GM23338 (cell line): Measurements from ENCODE around the gene TNFRSF11A. TPM values are rescaled to one million over a fixed set of nuclear protein-coding genes. Genes with fewer than 3 reads are reported as not detected.

Experiments used
- ATAC-seq: fragments of 200-7000 bp; cut with Tn5 transposase; 3 replicates; pipeline ENCODE4 v1.9.1; 2020
- DNase-seq: peaks from one replicate; pipeline ENCODE4 v3.0.0-alpha.2; 2015; ENCODE audit warnings: low spot score
- H2AFZ ChIP-seq: fragments of 200-600 bp; sonication (generic); 2 replicates; pipeline ENCODE4 v1.8.0; 2016; ENCODE audit warnings: antibody characterized with exemption, mild to moderate bottlenecking, moderate library complexity
- H3F3A ChIP-seq: fragments of 200-600 bp; sonication (generic); replicated peaks from 2 replicates; pipeline ENCODE4 v1.8.0; 2017; ENCODE audit warnings: antibody characterized with exemption, mixed run types, low read depth
- H3K27ac ChIP-seq: fragments of 200-600 bp; sonication (generic); 2 replicates; pipeline ENCODE4 v1.6.1; 2016; ENCODE audit warnings: low read depth
- H3K27me3 ChIP-seq: fragments of 200-600 bp; sonication (generic); 2 replicates; pipeline ENCODE4 v1.8.0; 2016; ENCODE audit warnings: mild to moderate bottlenecking, mixed run types, moderate library complexity; ENCODE audit not compliant: insufficient read depth
- H3K36me3 ChIP-seq: fragments of 200-600 bp; sonication (generic); 2 replicates; pipeline ENCODE4 v1.8.0; 2016; ENCODE audit warnings: mild to moderate bottlenecking; ENCODE audit not compliant: insufficient read depth
- H3K4me1 ChIP-seq: fragments of 200-600 bp; sonication (generic); 2 replicates; pipeline ENCODE4 v1.8.0; 2016; ENCODE audit warnings: mild to moderate bottlenecking, moderate library complexity; ENCODE audit not compliant: insufficient read depth
- H3K4me2 ChIP-seq: fragments of 200-600 bp; sonication (generic); 2 replicates; pipeline ENCODE4 v1.7.1; 2017; ENCODE audit warnings: mixed run types
- H3K4me3 ChIP-seq: fragments of 200-600 bp; sonication (generic); 2 replicates; pipeline ENCODE4 v1.6.1; 2016; ENCODE audit warnings: mixed run types
- H3K79me2 ChIP-seq: fragments of 200-600 bp; sonication (generic); replicated peaks from 2 replicates; pipeline ENCODE4 v1.8.0; 2017; ENCODE audit warnings: mild to moderate bottlenecking; ENCODE audit not compliant: insufficient read depth
- H3K9me2 ChIP-seq: fragments of 200-600 bp; sonication (generic); 2 replicates; pipeline ENCODE4 v1.8.0; 2017; ENCODE audit not compliant: insufficient read depth
- H4K20me1 ChIP-seq: fragments of 200-600 bp; sonication (generic); replicated peaks from 2 replicates; pipeline ENCODE4 v1.8.0; 2017; ENCODE audit warnings: mild to moderate bottlenecking; ENCODE audit not compliant: insufficient read depth
- H3K27ac Mint-ChIP-seq: 2 replicates; pipeline ENCODE4 v1.8.0; 2020; ENCODE audit warnings: inconsistent platforms, mild to moderate bottlenecking, moderate library complexity, mixed read lengths
- H3K27me3 Mint-ChIP-seq: 3 replicates; pipeline ENCODE4 v1.8.0; 2022; ENCODE audit warnings: low read depth, mild to moderate bottlenecking, moderate library complexity, mixed read lengths, inconsistent platforms; ENCODE audit not compliant: insufficient read depth, poor library complexity
- H3K36me3 Mint-ChIP-seq: 3 replicates; pipeline ENCODE4 v1.8.0; 2021; ENCODE audit warnings: low read depth, mild to moderate bottlenecking, inconsistent platforms, moderate library complexity, mixed read lengths
- H3K4me1 Mint-ChIP-seq: 3 replicates; pipeline ENCODE4 v1.8.0; 2020; ENCODE audit warnings: mild to moderate bottlenecking, inconsistent platforms, mixed read lengths
- H3K4me3 Mint-ChIP-seq: 3 replicates; pipeline ENCODE4 v1.8.0; 2021; ENCODE audit warnings: moderate library complexity, mild to moderate bottlenecking, inconsistent platforms, mixed read lengths
- H3K9me3 Mint-ChIP-seq: 3 replicates; pipeline ENCODE4 v1.8.0; 2020; ENCODE audit warnings: moderate library complexity, mild to moderate bottlenecking, inconsistent platforms, mixed read lengths
- CREB1 ChIP-seq: fragments of 250-450 bp; sonication (Bioruptor Pico); IDR thresholded peaks from 2 replicates; pipeline ENCODE4 v1.5.0; 2020; ENCODE audit warnings: low read depth, mild to moderate bottlenecking, moderate library complexity
- EZH2 ChIP-seq: fragments of 200-600 bp; sonication (generic); IDR thresholded peaks from one replicate; pipeline ENCODE4 v1.8.0; 2017; ENCODE audit warnings: antibody characterized with exemption, mild to moderate bottlenecking, low read depth; ENCODE audit not compliant: unreplicated experiment
- EZH2phosphoT487 ChIP-seq: fragments of 200-600 bp; sonication (generic); IDR thresholded peaks from one replicate; pipeline ENCODE4 v1.8.1; 2018; ENCODE audit warnings: antibody characterized with exemption; ENCODE audit not compliant: unreplicated experiment
- JUNB ChIP-seq: IDR thresholded peaks from one replicate; pipeline ENCODE4 v1.6.1; 2016; ENCODE audit warnings: antibody characterized with exemption; ENCODE audit not compliant: unreplicated experiment
- POLR2AphosphoS5 ChIP-seq: IDR thresholded peaks from 2 replicates; pipeline ENCODE4 v1.6.1; 2016; ENCODE audit warnings: antibody characterized with exemption, low read depth
- STAT1 ChIP-seq: IDR thresholded peaks from one replicate; pipeline ENCODE4 v1.6.1; 2016; ENCODE audit warnings: antibody characterized with exemption; ENCODE audit not compliant: unreplicated experiment
- ZNF114 ChIP-seq: fragments of 250-450 bp; sonication (Bioruptor Pico); IDR thresholded peaks from 2 replicates; pipeline ENCODE4 v1.5.0; 2020; ENCODE audit warnings: mild to moderate bottlenecking, moderate library complexity
- ZNF331 ChIP-seq: fragments of 250-450 bp; sonication (Bioruptor Pico); IDR thresholded peaks from 2 replicates; pipeline ENCODE4 v1.5.0; 2020; ENCODE audit warnings: low read depth, mild to moderate bottlenecking, moderate library complexity
- polyA plus RNA-seq: library from polyadenylated mRNA; unstranded; fragments of >200 nt; fragmentation: Nextera tagmentation; extraction: Ambion mirVana; gene quantifications from 2 replicates; pipeline ENCODE4 v1.2.1, GENCODE V29; 2016
- total RNA-seq: library from RNA; depleted of rRNA; stranded (reverse); fragments of >200 nt; shearing (Covaris generic); gene quantifications from 2 replicates; pipeline ENCODE4 v1.2.3, GENCODE V29; 2014
- TF ChIP-seq, protein P1 (sequence below): fragments of 250-450 bp; sonication (Bioruptor Pico); IDR thresholded peaks from 2 replicates; pipeline ENCODE4 v1.5.0; 2020; ENCODE audit warnings: mild to moderate bottlenecking, moderate library complexity
- TF ChIP-seq, protein P2 (sequence below): IDR thresholded peaks from one replicate; pipeline ENCODE4 v1.6.1; 2018; ENCODE audit warnings: antibody characterized with exemption; ENCODE audit not compliant: unreplicated experiment

Gene TNFRSF11A
- total and polyA plus RNA-seq, 2 experiments from 2014 or later = 3.8 to 7.3 TPM

DNA sequence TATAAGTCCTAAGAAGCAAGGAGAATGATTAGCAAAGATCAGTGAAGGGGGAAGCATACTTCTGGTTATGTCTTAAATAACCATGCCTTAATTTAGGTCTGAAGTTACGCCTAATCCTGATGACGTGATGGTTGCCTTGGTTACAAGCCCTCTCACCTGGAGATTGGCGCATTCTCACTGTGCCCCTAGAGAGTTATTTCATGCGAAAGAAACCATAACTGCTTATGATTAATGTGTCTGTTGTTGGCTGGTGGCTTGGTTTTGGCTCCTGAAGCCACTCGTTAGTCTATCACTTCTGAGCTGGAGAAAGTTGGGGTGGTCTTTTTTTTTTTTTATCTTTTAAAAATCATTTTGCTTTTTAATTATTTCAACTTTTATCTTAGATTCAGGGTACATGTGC, 47.0 kb downstream of the TNFRSF11A start:
- H3K4me1 ChIP-seq = peaks cover 36% of the 10 kb centered on the region
- H2AFZ ChIP-seq = no peak overlapping the region
- peaks cover 5% of the 10 kb centered on the region for H3K27me3 Mint-ChIP-seq
- H3K4me1 Mint-ChIP-seq = peaks cover 37% of the 10 kb centered on the region
- H3K27ac Mint-ChIP-seq = no peak overlapping the region
- H3K27me3 ChIP-seq = no peaks in the 10 kb centered on the region
- H3K9me2 ChIP-seq = no peaks in the 10 kb centered on the region
- H3K36me3 ChIP-seq = no peaks in the 10 kb centered on the region
- no peak for ATAC-seq
- peaks cover 20% of the 10 kb centered on the region; the same call in 2 of the 3 replicates for H3K36me3 Mint-ChIP-seq
- TF ChIP-seq, protein P1, sequence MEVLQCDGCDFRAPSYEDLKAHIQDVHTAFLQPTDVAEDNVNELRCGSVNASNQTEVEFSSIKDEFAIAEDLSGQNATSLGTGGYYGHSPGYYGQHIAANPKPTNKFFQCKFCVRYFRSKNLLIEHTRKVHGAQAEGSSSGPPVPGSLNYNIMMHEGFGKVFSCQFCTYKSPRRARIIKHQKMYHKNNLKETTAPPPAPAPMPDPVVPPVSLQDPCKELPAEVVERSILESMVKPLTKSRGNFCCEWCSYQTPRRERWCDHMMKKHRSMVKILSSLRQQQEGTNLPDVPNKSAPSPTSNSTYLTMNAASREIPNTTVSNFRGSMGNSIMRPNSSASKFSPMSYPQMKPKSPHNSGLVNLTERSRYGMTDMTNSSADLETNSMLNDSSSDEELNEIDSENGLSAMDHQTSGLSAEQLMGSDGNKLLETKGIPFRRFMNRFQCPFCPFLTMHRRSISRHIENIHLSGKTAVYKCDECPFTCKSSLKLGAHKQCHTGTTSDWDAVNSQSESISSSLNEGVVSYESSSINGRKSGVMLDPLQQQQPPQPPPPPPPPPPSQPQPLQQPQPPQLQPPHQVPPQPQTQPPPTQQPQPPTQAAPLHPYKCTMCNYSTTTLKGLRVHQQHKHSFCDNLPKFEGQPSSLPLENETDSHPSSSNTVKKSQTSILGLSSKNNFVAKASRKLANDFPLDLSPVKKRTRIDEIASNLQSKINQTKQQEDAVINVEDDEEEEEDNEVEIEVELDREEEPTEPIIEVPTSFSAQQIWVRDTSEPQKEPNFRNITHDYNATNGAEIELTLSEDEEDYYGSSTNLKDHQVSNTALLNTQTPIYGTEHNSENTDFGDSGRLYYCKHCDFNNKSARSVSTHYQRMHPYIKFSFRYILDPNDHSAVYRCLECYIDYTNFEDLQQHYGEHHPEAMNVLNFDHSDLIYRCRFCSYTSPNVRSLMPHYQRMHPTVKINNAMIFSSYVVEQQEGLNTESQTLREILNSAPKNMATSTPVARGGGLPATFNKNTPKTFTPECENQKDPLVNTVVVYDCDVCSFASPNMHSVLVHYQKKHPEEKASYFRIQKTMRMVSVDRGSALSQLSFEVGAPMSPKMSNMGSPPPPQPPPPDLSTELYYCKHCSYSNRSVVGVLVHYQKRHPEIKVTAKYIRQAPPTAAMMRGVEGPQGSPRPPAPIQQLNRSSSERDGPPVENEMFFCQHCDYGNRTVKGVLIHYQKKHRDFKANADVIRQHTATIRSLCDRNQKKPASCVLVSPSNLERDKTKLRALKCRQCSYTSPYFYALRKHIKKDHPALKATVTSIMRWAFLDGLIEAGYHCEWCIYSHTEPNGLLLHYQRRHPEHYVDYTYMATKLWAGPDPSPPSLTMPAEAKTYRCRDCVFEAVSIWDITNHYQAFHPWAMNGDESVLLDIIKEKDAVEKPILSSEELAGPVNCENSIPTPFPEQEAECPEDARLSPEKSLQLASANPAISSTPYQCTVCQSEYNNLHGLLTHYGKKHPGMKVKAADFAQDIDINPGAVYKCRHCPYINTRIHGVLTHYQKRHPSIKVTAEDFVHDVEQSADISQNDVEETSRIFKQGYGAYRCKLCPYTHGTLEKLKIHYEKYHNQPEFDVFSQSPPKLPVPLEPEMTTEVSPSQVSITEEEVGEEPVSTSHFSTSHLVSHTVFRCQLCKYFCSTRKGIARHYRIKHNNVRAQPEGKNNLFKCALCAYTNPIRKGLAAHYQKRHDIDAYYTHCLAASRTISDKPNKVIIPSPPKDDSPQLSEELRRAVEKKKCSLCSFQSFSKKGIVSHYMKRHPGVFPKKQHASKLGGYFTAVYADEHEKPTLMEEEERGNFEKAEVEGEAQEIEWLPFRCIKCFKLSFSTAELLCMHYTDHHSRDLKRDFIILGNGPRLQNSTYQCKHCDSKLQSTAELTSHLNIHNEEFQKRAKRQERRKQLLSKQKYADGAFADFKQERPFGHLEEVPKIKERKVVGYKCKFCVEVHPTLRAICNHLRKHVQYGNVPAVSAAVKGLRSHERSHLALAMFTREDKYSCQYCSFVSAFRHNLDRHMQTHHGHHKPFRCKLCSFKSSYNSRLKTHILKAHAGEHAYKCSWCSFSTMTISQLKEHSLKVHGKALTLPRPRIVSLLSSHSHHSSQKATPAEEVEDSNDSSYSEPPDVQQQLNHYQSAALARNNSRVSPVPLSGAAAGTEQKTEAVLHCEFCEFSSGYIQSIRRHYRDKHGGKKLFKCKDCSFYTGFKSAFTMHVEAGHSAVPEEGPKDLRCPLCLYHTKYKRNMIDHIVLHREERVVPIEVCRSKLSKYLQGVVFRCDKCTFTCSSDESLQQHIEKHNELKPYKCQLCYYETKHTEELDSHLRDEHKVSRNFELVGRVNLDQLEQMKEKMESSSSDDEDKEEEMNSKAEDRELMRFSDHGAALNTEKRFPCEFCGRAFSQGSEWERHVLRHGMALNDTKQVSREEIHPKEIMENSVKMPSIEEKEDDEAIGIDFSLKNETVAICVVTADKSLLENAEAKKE (CRISPR knock-in tag) = no peak
- TF ChIP-seq, protein P2, sequence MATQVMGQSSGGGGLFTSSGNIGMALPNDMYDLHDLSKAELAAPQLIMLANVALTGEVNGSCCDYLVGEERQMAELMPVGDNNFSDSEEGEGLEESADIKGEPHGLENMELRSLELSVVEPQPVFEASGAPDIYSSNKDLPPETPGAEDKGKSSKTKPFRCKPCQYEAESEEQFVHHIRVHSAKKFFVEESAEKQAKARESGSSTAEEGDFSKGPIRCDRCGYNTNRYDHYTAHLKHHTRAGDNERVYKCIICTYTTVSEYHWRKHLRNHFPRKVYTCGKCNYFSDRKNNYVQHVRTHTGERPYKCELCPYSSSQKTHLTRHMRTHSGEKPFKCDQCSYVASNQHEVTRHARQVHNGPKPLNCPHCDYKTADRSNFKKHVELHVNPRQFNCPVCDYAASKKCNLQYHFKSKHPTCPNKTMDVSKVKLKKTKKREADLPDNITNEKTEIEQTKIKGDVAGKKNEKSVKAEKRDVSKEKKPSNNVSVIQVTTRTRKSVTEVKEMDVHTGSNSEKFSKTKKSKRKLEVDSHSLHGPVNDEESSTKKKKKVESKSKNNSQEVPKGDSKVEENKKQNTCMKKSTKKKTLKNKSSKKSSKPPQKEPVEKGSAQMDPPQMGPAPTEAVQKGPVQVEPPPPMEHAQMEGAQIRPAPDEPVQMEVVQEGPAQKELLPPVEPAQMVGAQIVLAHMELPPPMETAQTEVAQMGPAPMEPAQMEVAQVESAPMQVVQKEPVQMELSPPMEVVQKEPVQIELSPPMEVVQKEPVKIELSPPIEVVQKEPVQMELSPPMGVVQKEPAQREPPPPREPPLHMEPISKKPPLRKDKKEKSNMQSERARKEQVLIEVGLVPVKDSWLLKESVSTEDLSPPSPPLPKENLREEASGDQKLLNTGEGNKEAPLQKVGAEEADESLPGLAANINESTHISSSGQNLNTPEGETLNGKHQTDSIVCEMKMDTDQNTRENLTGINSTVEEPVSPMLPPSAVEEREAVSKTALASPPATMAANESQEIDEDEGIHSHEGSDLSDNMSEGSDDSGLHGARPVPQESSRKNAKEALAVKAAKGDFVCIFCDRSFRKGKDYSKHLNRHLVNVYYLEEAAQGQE = no peak
- TF ChIP-seq EZH2 (no peak), POLR2AphosphoS5 (no peak), STAT1 (no peak), CREB1 (CRISPR knock-in tag) (no peak), EZH2phosphoT487 (no peak), ZNF331 (CRISPR knock-in tag) (no peak), ZNF114 (no peak), JUNB (no peak)
- H3K9me3 Mint-ChIP-seq = no peaks in the 10 kb centered on the region
- H3K79me2 ChIP-seq = no peaks in the 10 kb centered on the region
- H3F3A ChIP-seq = no peaks in the 10 kb centered on the region
- no peak overlapping the region for H3K27ac ChIP-seq
- no peaks in the 10 kb centered on the region for H4K20me1 ChIP-seq
- no peak for DNase-seq
- H3K4me3 ChIP-seq = no peak overlapping the region
- no peak overlapping the region for H3K4me3 Mint-ChIP-seq
- H3K4me2 ChIP-seq = no peak overlapping the region
